ENCODE measurements around the gene LYRM7. TPM values are rescaled to one million over a fixed set of nuclear protein-coding genes. Genes with fewer than 3 reads are reported as not detected.
A peak's percentile ranks its signal among the peaks of the same experiment; 100 is the strongest.
"Not testable (repeated sequence)": the region's sequence is repeated elsewhere in the genome, so short reads cannot be mapped to it uniquely, and the experiment has no call there.

The LYRM7 gene
- total RNA-seq = 10.7 and 13.6 TPM in 2 replicates
- long read RNA-seq, full-length matches to known transcripts = 45 of 53 reads
- long read RNA-seq, partial matches to known transcripts = 1 of 53 reads
- long read RNA-seq, other reads (novel, unspliced or antisense) = 7 of 53 reads

DNA sequence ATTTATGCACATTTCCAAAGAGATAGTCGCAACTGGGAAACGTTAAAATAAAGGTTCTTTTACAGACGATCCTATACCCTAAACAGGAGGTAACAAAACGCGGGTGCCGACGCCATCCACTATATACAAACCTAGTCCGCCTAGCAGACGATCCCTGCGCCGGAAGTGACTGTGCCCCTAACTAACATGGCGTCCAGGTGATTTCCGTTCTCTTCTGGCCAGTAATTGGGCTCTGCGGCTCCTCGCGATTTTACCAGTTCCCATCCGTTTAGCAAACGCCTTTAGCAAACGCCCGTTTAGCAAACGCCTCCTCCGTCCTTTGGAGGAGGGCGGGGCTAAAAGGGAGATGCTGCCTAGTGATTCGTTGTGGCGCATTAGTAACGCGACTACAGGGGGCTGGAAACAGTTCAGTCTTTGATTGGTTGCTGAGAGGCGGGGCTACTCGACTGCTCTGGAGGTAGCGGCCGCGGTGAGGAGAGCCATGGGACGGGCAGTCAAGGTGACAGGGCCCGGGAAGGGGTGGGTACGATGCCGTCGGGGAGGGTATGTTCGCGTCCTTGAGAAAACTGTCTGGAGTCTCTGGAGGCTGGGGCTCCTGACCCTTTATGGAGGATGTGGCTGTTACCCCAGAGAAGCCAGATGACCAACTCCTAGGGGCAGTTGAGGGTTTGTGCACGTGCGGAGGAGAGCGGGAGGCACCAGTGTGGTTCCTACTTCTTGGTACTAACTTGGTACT, at the start of gene LYRM7:
LYRM7 (plus strand) TSS at position 405 of the 736 bp plus-strand sequence; CDS start at position 482, 77 bp downstream.
- Mint-ChIP-seq H3K4me1 (peaks cover 30% of the 10 kb centered on the region), H3K27me3 (ENCODE audit: low read depth) (no peaks in the 10 kb centered on the region), H3K27ac (ENCODE audit: unreplicated experiment) (peak within 1 kb of the TSS; percentile 31), H3K36me3 (ENCODE audit: low read depth) (no peaks in the 10 kb centered on the region), H3K9me3 (no peaks in the 10 kb centered on the region), H3K4me3 (peak within 1 kb of the TSS; percentile 92)
- DNase-seq (ENCODE audit: low read depth, low spot score) = peak; percentile 85
- TF ChIP-seq, protein P1, sequence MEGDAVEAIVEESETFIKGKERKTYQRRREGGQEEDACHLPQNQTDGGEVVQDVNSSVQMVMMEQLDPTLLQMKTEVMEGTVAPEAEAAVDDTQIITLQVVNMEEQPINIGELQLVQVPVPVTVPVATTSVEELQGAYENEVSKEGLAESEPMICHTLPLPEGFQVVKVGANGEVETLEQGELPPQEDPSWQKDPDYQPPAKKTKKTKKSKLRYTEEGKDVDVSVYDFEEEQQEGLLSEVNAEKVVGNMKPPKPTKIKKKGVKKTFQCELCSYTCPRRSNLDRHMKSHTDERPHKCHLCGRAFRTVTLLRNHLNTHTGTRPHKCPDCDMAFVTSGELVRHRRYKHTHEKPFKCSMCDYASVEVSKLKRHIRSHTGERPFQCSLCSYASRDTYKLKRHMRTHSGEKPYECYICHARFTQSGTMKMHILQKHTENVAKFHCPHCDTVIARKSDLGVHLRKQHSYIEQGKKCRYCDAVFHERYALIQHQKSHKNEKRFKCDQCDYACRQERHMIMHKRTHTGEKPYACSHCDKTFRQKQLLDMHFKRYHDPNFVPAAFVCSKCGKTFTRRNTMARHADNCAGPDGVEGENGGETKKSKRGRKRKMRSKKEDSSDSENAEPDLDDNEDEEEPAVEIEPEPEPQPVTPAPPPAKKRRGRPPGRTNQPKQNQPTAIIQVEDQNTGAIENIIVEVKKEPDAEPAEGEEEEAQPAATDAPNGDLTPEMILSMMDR (conservative IDR thresholded peaks at IDR 0.05) = peak; percentile 28

DNA sequence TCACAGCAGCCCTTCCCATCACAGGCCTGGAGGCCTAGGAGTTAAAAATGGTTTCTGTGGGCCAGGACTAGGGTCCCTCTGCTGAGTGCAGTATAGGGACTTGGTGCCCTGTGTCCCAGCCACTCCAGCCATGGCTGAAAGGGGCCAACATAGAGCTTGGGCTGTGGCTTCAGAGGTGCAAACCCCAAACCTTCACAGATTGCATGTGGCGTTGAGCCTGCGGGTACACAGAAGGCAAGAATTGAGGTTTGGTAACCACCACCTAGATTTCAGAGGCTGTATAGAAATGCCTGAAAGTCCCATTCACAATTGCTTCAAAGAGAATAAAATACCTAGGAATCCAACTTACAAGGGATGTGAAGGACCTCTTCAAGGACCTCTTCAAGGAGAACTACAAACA, 43.5 kb upstream of the LYRM7 start:
- H3K36me3 Mint-ChIP-seq (ENCODE audit: low read depth) = peaks cover 11% of the 10 kb centered on the region
- not testable (repeated sequence) for H3K27ac Mint-ChIP-seq (ENCODE audit: unreplicated experiment); H3K4me3 Mint-ChIP-seq; H3K9me3 Mint-ChIP-seq; DNase-seq (ENCODE audit: low read depth, low spot score); H3K4me1 Mint-ChIP-seq; H3K27me3 Mint-ChIP-seq (ENCODE audit: low read depth)

DNA sequence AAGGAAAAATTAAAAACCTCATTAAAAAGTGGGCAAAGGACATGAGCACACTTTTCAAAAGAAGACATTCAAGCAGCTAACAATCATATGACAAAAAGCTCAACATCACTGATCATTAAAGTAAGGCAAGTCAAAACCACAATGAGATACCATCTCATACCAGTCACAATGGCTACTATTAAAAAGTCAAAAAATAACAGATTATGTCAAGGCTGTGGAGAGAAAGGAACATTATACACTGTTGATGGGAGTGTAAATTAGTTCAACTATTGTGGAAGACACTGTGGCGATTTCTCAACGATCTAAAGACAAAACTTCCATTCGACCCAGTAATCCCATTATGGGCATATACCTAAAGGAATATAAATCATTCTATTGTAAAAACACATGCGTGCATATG, 41.4 kb upstream of the LYRM7 start:
- Mint-ChIP-seq H3K4me3 (no peak overlapping the region), H3K36me3 (ENCODE audit: low read depth) (peaks cover 7% of the 10 kb centered on the region), H3K27ac (ENCODE audit: unreplicated experiment) (no peak overlapping the region), H3K27me3 (ENCODE audit: low read depth) (no peaks in the 10 kb centered on the region), H3K4me1 (no peaks in the 10 kb centered on the region), H3K9me3 (peaks cover 3% of the 10 kb centered on the region)
- TF ChIP-seq, protein P1 (conservative IDR thresholded peaks at IDR 0.05) = no peak
- DNase-seq (ENCODE audit: low read depth, low spot score) = no peak

DNA sequence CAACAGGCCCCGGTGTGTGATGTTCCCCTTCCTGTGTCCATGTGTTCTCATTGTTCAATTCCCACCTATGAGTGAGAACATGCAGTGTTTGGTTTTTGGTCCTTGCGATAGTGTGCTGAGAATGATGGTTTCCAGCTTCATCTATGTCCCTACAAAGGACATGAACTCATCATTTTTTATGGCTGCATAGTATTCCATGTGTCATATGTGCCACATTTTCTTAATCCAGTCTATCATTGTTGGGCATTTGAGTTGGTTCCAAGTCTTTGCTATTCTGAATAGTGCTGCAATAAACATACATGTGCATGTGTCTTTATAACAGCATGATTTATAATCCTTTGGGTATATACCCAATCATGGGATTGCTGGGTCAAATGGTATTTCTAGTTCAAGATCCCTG, 37.7 kb upstream of the LYRM7 start:
- H3K27ac Mint-ChIP-seq (ENCODE audit: unreplicated experiment); H3K36me3 Mint-ChIP-seq (ENCODE audit: low read depth); H3K27me3 Mint-ChIP-seq (ENCODE audit: low read depth); H3K4me3 Mint-ChIP-seq; DNase-seq (ENCODE audit: low read depth, low spot score); H3K4me1 Mint-ChIP-seq; H3K9me3 Mint-ChIP-seq: not testable (repeated sequence)

DNA sequence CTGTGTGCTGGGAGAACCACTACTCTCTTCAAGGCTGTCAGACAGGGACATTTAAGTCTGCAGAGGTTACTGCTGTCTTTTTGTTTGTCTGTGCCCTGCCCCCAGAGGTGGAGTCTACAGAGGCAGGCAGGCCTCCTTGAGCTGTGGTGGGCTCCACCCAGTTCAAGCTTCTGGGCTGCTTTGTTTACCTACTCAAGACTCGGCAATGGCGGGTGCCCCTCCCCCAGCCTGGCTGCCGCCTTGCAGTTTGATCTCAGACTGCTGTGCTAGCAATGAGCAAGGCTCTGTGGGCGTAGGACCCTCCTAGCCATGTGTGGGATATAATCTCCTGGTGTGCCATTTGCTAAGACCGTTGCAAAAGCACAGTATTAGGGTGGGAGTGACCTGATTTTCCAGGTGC, 32.3 kb upstream of the LYRM7 start:
- H3K36me3 Mint-ChIP-seq (ENCODE audit: low read depth); H3K9me3 Mint-ChIP-seq; H3K27me3 Mint-ChIP-seq (ENCODE audit: low read depth); DNase-seq (ENCODE audit: low read depth, low spot score); H3K4me1 Mint-ChIP-seq; H3K27ac Mint-ChIP-seq (ENCODE audit: unreplicated experiment); H3K4me3 Mint-ChIP-seq: not testable (repeated sequence)

DNA sequence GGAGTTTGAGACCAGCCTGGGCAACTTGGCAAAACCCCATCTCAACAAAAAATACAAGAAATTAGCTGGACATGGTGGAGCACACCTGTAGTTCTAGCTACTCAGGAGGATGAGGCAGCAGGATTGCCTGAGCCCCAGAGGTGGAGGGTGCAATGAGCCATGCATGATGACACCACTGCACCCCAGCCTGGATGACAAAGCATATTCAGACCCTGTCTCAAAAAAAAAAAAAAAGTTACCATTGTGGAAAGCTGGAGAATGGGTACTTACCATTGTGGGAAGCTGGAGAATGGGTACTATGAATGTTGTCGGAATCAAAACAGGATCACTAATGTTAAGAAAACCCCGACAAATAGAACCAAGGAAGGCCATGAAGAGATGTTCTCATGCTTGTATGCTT, 31.4 kb upstream of the LYRM7 start:
- Mint-ChIP-seq H3K36me3 (ENCODE audit: low read depth) (peaks cover 2% of the 10 kb centered on the region), H3K4me1 (no peaks in the 10 kb centered on the region), H3K4me3 (no peak overlapping the region), H3K27ac (ENCODE audit: unreplicated experiment) (no peak overlapping the region), H3K9me3 (peaks cover 6% of the 10 kb centered on the region), H3K27me3 (ENCODE audit: low read depth) (no peaks in the 10 kb centered on the region)
- DNase-seq (ENCODE audit: low read depth, low spot score) = no peak
- TF ChIP-seq, protein P1 (conservative IDR thresholded peaks at IDR 0.05) = no peak

DNA sequence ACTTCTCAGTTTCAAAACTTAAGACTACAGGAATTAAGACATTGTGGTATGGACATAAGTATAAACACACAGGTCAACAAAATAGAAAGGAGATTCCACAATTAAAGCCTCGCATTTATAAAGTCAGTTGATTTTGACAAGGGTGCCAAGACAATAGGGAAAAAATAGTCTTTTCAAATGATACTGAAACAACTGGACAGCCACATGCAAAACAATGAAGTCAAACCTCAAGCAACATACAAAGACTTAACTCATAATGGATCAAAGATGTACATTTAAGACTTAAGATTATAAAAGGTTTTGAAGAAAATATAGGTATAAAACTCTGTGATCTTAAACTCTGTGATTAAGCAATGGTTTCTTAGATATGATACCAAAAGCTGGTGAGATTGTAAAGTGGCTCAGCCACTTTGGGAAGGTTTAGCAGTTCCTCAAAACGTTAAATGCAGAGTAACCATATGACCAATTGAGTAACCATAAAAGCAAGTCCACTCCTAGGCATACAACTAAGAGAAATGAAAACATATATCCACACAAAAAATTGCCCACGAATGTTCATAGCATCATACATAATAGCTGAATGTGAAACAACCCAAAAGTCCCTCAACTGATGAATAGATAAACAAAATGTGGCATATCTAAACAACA, 27.6 kb upstream of the LYRM7 start:
- Mint-ChIP-seq H3K27ac (ENCODE audit: unreplicated experiment) (no peak overlapping the region), H3K27me3 (ENCODE audit: low read depth) (no peaks in the 10 kb centered on the region), H3K4me1 (no peaks in the 10 kb centered on the region), H3K4me3 (no peak overlapping the region), H3K9me3 (peaks cover 3% of the 10 kb centered on the region), H3K36me3 (ENCODE audit: low read depth) (no peaks in the 10 kb centered on the region)
- DNase-seq (ENCODE audit: low read depth, low spot score) = no peak
- TF ChIP-seq, protein P1 (conservative IDR thresholded peaks at IDR 0.05) = no peak

All from neural crest cell (in vitro differentiated cells).